GM12892 (cell line): ENCODE results near the gene MAP3K6.

Source experiments
- POLR2A ChIP-seq: IDR thresholded peaks from 2 replicates; pipeline ENCODE4 v1.6.1; 2011; ENCODE audit warnings: low read depth, low read length, control low read depth
- TAF1 ChIP-seq: IDR thresholded peaks from 2 replicates; pipeline ENCODE4 v1.6.1; 2011; ENCODE audit warnings: low read depth, mild to moderate bottlenecking, control low read depth, low read length, borderline replicate concordance

DNA sequence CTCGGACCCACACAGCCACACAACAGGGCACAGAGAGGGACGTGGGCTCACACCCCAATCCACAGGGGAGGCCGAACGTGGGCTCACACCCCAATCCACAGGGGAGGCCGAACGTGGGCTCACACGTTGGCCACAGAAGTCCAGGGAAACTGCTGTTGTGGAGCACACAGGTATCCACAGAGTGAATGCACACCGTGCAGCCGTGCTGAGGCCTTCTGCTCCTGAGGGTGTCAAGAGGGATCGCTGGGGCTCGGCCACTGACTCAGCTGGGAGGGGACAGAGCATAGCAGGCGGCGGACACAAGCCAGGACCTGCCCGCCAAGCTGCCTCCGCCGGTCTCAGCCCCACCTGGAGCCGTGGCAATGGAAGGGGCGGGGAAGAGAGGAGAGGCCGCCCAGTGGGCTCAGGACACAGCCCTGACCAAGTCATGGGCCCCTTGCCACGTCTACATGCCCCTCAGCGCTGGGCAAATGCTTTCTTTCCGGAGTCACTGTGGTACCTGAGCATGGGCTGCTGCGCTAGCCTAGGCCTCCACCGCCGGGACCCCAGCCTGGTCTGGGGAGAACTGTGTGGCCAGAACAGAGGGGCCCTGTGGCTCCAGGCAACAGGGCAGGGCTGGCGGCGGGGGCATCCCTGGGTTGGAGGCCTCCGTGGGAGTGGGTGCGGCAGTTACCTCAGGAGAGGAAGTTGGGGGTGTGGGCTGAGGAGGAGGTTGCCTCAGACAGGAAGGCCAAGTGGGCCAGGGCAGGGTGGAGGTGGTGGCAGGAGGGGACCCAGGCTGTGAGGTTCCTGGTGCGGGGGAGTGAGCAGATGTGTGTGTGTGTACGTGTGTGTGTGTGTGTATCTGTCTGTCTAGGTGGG is 23.8 kb downstream of the MAP3K6 start:
- peak; percentile 51; the same call in 1 of the 2 replicates for TF ChIP-seq POLR2A
- no peak for TF ChIP-seq TAF1
